Stimulated activated CD4-positive, alpha-beta T cell treated with anti-CD3 and anti-CD28 coated beads, Interleukin-15, amount 100 ng/mL, for 24 hours (primary cell): ENCODE data around the gene SRXN1.
"Not testable (repeated sequence)": the region's sequence is repeated elsewhere in the genome, so short reads cannot be mapped to it uniquely, and the experiment has no call there.

Experiments
- DNase-seq: peaks from one replicate; pipeline ENCODE4 v3.0.0-alpha.2; 2020

Gene SRXN1

DNA sequence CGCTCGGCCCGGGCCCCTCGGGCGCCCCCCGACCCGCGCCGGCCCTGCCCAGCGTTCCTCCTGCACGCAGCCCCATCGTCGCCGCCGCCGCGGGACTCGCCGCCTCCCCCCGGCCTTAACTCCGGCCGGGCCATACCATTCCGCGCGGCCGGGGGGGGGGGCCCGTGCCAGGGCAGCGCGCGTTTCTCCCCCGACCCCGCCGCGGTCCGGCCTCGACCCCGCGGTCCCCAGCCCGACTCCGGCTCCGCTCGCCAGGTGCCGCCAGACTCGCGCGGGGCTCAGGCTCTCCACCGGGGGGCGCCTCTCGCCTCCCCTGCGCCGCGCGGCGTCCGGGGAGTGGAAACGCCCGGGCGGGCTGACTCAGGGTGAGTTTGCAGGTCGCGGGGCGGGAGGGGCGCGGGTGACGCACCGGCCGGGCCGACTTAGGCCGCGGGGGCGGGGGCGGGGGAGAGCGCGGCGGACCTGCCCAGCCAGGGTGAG, at the start of gene SRXN1:
Gene SRXN1, minus strand, starts transcription at position 91 of the 480 bp plus-strand sequence. Its CDS starts 15 bp downstream, at position 76.
- peak; percentile 91 for DNase-seq

DNA sequence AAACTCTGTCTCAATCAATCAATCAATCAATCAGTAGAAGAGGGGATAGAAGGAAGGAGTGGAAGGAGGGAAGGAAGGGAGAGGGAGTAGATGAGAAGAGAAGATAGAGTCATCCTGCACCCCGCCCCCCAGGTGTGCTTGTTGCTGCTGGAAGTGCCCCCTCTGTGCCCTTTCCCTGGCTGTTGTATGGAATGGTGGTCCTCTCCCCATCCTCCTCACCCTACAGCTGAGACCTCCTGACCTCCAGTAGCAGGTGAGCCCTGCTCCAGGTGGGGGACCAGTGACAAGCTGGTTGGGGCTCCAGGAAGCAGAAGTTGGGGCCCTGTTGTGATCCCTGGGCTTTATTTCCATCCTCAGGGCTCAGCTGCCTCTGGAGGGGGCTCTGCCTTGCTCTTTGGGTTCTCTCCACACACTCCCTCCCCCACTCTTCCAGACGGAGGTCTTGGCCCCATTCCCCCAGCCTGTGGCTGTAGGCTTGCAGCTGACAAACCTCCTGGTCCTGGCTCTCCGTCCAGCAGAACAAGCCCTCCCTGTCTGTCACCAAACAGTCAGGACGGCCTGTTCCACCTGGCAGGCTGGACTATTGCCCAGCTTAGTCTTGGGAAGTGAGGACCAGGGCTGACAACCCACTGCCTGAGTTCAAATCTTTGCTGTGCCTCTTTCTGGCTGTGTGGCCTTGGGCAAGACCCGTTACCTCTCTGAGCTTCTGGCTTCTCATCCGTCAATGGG, 48.6 kb upstream of the SRXN1 start:
- no peak for DNase-seq

DNA sequence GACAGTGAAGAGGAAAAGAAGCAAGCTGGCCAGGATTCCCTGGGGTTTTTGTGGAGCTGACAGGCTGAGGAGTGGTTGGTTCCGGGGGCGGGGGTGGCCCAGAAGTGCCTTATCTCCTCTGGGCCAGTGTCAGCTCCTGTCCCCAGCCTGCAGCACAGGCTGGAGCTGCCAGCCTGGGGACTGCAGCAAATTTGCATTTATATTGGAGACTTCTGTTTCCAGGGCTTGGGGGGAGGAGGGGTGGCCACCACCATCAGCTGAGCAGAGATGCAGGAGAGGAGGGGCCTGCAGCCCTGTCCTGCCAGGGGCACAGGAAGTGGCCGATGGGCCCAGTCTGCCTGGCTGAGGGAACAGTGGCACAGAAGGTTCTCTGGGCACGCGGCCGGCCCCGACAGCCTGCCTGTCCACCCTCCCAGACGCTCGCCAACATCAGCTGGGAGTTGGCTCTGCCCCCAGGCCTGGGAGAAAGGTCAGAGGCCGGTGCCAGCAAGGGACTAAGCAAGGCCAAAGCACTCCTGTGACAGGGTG, 46.9 kb upstream of the SRXN1 start:
- no peak for DNase-seq

DNA sequence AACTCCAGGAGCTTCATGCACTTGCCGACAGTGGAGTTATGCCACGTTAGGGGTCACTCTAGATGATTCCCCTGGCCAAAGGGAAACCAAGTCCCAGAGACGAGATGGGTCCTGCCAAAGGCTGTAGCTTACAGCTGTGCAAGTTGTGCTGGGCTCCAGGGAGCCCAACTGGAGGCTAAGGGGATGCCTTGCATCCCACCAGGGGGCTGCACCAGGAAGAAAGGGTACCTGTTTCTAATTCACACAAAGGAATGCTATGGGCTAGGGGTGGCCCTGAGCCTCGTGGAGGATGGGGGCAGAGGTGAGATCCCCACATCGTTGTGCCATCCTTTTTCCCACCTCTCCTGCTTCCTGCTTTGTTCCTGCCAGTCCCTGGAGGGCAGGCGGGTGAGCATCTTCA, 46.3 kb upstream of the SRXN1 start:
- no peak for DNase-seq

DNA sequence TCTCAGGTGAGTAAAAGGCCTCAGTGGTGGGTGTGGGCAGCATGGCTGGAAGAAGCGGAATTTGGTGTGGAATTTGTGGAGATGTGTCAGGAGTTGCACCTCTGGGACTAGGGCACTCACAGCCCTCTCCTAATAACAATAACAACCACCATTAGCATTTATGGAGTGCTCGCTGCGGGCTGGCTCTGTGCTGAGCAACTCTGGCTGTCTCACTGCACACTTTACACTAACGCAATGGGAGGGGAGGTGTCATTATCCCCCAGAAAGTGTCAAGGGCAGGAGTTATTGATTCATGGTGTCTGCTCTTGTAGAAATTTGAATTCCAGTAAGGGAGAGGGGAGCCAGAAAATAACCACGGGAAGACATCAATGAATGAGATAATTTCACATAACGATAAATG, 45.3 kb upstream of the SRXN1 start:
- DNase-seq = no peak

DNA sequence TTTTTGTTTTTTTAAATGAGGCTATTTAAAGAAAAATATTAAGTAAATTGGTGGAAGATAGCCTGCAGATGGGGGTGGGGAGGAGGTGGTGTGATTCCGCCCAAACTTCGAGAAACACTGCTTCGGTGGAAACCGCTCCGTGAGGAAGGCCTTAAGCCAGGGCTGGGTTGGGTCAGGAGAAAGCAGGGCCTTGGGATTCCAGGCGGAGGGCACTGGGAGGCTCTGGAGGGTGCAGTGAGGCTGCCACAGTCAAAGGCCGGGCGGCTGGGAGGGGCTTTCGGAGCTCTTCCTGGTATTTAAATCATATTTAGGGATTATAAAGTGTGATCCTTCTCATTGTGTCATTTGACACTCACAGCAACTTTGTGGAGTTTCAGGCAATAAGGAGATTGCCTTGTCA, 44.8 kb upstream of the SRXN1 start:
- no peak for DNase-seq

DNA sequence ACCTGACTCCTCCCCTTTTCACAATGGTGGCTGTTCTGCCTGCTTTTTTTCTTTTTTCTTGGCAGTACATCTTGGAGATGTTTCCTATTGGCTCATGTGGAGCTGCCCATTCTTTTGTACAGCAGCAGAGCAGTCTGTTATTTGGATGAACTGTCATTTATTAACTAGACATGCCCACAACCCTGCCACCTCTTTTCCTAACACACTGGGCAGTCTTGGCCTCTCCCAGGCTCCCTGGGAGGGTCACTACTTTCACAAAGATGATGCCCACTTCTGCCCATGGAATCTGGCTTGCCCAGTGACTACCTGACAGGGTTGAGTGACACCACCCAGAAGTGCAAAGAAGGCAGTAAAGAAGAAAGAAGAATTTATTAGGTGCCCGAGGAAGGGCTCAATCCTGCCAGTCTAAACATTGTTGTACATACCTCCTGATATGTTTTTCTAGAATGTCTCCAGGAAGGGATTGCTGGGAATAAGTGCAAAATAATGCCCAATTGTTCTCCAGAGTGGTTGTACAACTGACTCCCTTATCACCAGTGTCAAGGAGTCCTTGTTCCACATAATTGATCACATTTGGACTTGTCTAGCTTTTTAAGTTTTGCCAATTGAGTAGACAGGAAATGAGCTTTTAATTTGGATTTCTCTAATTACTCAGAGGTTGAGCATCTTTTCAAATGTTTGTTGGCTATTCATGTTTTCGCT, 42.3 kb upstream of the SRXN1 start:
- no peak for DNase-seq

DNA sequence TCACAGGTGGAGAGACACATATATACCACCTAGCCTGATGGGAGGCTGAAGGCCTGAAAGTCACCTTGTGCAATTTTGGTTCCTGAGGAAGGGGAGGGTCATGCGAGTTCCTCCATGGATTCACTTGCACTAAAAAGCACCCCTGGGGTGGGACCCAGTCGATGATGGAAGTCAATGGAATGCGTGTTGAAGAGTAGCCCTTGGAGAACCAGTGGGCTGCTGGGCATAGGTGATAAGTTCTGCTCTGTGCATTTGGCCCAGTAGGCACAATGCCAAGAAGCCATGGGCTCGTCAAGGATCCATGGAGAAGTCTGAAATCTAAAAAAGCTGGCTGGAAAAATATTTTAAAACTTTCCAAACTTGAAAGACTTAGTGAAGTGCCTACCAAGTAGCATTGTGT, 41.5 kb upstream of the SRXN1 start:
- DNase-seq = no peak

DNA sequence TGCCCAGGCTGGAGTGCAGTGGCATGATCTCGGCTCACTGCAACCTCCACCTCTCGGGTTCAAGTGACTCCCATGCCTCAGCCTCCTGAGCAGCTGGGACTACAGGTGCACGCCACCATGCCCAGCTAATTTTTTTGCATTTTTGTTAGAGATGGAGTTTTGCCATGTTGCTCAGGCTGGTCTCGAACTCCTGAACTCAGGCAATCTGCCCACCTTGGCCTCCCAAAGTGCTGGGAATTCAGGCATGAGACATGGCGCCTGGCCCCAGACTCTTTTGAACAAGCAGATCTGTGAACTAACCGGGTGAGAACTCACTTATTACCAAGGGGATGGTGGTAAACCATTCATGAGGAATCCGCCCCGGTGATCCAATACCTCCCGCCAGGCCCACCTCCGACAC, 40.8 kb upstream of the SRXN1 start:
- DNase-seq = not testable (repeated sequence)

DNA sequence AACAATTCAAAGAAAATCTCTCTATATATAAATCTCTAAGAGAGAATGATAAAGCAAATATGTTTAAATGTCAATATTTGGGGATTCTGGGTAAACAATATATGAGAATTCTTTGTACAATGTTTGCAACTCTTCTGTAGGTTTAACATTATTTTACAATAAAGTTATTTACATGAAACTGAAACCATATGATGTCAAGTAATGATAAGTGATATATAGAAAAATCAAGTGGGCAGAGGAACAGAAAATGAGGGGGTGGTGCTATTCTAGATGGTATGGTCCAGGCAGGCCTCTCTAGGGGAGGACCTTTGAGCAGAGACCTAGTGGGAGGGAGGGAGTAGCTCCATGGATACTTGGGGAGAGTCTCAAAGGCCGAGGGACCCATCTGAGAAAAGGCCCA, 39.0 kb upstream of the SRXN1 start:
- no peak for DNase-seq

DNA sequence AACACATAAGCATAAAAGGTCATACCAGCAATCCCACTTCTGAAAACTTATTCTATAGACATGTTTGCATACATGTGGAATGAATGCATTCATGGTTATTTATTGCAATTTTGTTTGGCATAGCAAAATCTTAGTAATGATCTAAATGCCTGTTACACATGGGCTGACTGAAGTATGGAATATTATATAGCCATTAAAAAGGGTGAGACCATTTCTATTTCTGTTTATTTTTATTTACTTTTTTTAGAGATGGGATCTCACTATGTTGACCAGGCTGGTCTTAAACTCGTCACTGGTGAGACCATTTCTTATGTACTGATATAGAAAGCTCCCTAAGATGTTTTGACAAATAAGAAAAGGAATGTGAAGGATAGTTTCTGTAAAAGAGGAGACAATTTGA, 36.9 kb upstream of the SRXN1 start:
- no peak for DNase-seq

DNA sequence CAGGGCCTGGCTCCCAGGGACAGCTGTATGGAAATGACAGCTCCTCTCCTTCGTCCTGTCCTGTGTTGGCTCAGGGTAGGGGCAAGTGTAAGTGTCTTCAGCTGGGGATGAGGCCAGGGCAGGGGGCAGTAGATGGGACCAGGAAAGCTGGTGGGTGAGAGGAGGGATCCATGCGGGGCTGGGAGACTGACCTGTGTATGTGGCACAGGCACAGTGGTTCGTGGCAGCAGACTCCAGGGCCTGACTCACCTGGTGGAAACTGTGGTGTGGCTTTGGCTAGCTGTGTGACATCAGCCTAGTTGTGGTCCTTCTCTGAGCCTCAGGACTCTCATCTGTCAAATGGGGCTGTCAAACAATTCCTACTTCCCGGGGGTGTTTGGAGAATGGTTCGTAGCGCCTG, 36.3 kb upstream of the SRXN1 start:
- DNase-seq = no peak

DNA sequence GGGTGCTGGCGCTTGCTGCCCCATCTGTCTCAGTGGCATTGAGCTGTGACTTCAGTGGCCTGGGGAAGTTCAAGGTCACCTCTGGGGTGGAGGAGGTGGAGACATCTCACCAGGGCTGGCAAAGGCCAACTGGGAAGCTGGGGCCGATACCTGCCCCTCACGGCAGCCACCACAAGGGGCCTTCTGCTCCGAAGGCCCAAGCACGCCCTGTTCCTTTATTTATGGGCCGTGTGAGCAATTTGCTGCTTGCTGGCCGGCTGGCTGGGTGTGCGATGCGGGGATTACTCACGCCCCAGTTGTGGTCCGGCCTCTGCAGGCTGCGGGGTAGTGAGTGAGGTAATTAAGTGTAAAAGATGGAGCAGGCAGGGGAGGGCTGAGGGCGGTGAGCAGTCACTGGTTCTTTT, 35.8 kb upstream of the SRXN1 start:
- DNase-seq = no peak

DNA sequence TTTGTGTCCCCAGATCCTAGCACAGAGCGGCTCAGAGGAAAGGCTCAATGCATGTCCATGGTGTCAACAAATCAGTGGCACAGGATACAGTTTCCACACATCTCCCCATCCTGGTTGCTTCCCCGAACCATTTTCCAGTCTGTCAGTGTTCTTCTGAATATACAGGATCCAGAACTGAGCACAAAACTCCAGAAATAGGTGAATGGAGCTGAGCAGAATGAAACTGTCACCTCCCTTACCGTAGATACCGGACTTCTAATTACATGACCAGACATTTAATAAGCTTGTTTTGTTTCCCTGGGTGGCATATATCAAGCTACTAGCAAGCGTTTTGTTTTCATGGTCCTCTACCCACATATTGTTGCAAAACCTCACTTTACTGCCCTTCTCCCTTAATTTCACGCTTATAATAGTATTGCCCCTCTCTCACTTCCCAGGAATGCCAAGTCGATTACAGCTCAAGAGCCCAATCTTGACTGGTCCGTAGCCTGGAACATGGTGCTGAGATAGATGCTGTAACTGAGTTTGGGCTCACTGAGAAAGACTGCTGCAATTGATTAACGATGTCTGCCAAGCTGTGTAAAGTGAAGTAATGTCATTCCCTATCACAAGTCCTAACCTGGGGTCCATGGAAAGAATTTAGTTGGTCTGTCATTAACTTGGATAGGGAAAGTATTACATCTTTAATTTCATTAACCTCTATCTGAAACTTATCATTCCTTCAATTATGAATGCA, 34.6 kb upstream of the SRXN1 start:
- DNase-seq = no peak

DNA sequence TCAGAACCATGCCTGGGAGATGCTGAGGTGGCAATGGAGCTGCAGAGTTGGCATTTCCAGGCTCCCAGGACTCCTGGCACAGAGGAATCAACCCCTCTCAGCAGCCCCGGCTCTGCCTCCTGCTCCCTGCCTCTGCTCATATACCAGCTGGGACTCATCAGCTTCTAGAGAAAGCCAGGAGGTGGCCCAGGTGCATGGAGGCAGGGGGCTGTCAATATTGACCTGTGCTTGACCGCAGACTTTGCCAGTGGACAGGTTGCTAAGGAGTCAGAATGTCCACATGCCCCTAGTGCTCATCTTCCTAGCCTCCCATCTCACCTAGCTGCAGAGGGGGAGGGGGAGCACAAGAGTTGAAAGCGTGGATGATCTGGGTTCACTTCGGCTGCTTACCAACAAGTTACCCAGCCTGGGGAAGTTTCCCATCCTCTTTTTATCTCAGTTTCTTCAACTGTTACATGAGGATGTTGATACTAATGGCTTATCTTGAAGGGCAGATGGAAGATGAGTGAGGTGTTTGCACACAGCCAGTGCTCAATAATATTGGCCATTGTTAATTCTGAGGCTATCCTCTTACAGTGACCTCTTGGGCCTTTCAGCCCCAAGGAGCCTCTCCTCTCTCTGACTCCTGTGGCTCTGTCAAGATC, 31.8 kb upstream of the SRXN1 start:
- no peak for DNase-seq

DNA sequence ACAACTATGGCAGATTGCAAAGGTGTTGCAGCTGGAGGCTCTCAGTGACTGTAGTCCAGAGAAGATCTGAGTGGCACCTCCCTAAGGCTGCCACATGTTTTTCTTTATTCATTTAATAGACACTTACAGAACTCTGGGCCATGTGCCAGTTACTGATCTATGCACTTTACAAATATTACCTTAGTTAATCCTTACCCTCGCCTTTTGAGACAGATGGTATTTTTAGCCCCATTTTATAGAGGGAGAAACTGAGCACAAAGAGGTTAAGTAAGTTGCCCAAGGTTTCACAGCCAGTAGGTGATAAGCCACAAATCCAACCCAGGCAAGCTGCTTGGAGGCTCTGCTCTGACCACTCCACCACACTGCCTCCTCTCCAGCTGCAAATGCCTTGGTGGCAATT, 29.1 kb upstream of the SRXN1 start:
- DNase-seq = no peak

DNA sequence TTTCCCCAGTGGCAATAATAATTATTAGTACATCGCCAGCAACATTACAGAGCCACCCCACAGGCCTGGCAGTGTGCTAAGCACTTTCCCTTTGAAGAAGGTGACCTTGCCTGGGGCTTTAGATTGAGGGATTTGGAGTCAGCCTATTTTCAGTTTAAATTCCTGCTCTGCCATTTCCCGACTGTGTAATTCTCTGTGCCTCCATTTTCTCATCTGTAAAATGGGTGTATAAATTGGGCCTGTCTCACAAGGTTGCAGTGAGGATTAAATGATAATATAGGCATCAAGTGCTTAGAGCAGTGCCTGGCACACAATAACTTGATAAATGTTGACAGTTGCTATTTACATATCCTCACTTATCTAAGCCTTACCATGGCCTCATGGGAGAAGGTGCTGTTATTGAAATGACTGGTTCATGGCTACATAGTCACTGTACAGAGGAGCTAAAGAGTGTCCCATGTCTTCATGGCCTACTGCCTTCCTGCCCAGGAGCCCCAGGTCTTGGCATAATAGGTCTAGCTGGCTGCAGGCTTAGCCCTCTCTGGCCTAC, 27.7 kb upstream of the SRXN1 start:
- no peak for DNase-seq

DNA sequence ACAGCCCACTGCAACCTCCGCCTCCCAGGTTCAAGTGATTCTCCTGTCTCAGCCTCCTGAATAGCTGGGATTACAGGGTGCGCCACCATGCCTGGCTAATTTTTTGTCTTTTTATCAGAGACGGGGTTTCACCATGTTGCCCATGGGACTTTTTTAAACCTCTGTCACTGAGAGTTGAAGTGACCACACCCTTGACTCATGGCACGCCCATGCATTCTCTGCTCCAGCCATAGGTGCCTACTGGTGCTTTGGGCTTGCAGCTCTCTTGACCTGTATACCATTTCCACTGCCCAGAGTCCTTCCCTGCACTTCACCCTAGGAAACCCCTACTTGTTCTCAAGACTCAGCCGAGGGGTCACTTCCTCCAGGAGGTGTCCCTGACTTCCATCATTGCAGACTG, 25.0 kb upstream of the SRXN1 start:
- no peak for DNase-seq

DNA sequence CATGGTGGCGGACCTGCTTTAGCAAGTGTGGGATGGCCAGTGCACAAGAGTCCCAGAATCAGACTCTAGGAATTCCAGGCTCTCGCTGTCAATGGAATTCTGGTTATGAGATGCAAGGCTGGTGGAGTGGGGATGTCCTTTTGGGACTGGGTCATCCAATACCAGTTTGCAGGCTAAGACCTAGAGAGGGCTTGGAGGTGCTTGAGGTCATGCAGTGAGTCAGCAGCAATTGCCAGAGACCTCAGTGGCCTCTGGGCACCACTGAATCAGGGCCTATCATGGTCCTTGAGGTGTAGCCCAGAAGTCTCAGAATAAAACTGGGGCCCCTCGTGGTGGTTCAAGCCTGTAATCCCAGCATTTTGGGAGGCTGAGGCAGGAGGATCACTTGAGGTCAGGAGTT, 24.0 kb upstream of the SRXN1 start:
- DNase-seq = no peak

DNA sequence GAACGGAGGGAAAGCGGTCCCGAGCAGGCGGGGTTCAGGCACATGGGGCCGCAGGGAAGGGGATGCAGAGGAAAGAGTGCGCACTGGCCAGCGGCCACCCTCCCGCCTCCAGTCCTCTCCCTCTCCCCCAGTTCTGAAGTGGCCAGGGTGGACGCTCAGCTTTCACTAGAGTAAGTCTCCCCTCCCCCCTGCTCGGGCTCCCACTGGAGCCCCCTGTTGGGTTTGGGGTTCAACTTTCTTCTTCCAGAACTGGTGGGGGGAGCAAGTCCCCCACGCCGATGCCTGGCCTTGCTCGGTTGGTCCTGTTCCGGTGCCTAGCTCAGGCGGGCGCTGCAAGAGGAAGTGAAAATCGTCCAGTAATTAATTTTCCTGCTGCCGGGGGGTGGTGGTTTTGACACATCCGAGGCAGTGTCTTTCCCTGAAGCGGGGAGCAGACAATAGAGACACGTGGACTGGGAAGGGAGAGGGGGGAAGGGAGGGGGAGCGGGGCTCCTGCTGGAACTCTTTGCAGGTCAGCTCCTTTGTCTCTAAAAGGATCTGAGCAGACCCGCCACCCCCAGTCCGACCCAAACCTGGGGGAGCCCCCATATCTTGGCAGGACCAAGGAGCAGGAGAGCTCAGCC, 23.4 kb upstream of the SRXN1 start:
- DNase-seq = no peak

DNA sequence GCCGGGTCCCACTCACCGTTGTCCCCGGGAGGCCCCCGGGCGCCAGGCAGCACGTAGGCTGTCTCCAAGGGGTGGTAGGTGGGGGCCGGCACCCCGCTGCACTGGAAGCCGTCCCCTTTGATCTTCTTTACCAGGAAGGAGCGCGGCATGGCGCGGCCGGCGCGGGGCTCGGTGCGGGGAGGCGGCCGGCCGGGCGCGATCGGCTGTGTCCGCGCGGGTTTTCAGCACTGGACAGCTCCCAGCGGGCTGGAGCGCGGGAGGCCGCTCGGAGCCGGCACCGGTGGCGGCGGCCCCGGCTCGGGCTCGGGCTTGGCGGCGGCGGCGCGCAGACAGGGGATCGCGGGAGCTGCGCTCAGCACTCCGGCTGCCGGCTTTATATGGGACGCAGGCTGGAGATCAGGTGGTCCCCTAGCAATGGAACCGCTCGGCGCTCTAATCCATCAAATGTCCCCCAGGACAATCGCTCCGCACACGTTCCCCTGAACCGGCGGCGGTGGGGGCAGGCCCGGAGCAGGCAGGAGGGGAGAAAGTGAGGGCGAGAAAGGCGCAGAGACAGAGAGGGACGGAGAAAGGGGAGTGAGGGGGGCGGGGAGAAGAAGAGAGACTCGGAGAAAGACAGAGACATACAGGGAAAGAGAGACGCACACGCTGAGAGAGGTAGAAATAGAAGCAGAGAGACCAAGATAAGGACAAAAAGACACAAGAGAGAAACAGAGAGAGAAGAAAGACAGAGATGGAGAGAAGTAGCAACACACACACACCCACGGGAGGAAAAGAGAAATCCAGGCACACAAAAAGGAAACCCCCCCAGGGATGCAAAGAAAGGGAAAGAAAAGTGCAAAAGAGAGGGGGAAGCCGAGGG, 22.7 kb upstream of the SRXN1 start, which contains the start of gene SCRT2:
Gene SCRT2, minus strand, starts transcription at position 350 of the 862 bp plus-strand sequence. Its CDS starts 201 bp downstream, at position 149.
- peak; percentile 78 for DNase-seq
